IMR-90 (cell line): ENCODE data around the gene KCNQ1. TPM values are rescaled to one million over a fixed set of nuclear protein-coding genes. Genes with fewer than 3 reads are reported as not detected.

Source experiments
- ATAC-seq: fragments of 200-7000 bp; cut with Tn5 transposase; 2 replicates; pipeline ENCODE4 v1.9.1; 2020; ENCODE audit warnings: low read depth, mild to moderate bottlenecking, moderate library complexity
- BruUV-seq: library from RNA; stranded (reverse); fragments of 400-500 nt; replicated peaks from 2 replicates; lab custom pipeline; 2021; lab: Mats Ljungman, UMichigan
- CTCF ChIA-PET: fragments of 300-600 bp; formaldehyde crosslinking; extraction: SDS; loops from one replicate; lab custom pipeline; 2021; ENCODE audit warnings: antibody characterized with exemption; lab: Yijun Ruan, JAX
- POLR2A ChIA-PET: fragments of 300-600 bp; sonication (Branson Sonifier 250); formaldehyde crosslinking; loops from one replicate; lab custom pipeline; 2022; ENCODE audit warnings: antibody characterized with exemption; ENCODE audit not compliant: unreplicated experiment; lab: Charles Lee
- DNase-seq: peaks from one replicate; pipeline ENCODE4 v3.0.0; 2013
- H2AFZ ChIP-seq: replicated peaks from 2 replicates; pipeline ENCODE3; 2013; ENCODE audit warnings: low read length, mild to moderate bottlenecking; ENCODE audit not compliant: poor library complexity
- H2AK5ac ChIP-seq: 2 replicates; pipeline ENCODE4 v1.6.1; 2013; ENCODE audit warnings: low read depth, low read length, inconsistent platforms
- H2AK9ac ChIP-seq: replicated peaks from 2 replicates; pipeline ENCODE3; 2013; ENCODE audit warnings: mild to moderate bottlenecking, low read depth, low read length, moderate library complexity; ENCODE audit not compliant: poor library complexity
- H2BK120ac ChIP-seq: 2 replicates; pipeline ENCODE4 v1.6.1; 2013; ENCODE audit warnings: low read depth, low read length, inconsistent platforms
- H2BK15ac ChIP-seq: 3 replicates; pipeline ENCODE4 v1.6.1; 2013; ENCODE audit warnings: low read depth, low read length, inconsistent platforms
- H2BK20ac ChIP-seq: 2 replicates; pipeline ENCODE4 v1.6.1; 2013; ENCODE audit warnings: low read depth, mild to moderate bottlenecking, inconsistent platforms, low read length, moderate library complexity
- H2BK5ac ChIP-seq: 2 replicates; pipeline ENCODE4 v1.6.1; 2013; ENCODE audit warnings: mild to moderate bottlenecking, low read depth, low read length, inconsistent platforms; ENCODE audit not compliant: poor library complexity, severe bottlenecking
- H3K14ac ChIP-seq: replicated peaks from 2 replicates; pipeline ENCODE4 v1.6.1; 2013; ENCODE audit warnings: low read depth, low read length, inconsistent platforms
- H3K18ac ChIP-seq: 2 replicates; pipeline ENCODE4 v1.6.1; 2013; ENCODE audit warnings: low read depth, low read length, control low read depth
- H3K23ac ChIP-seq: 2 replicates; pipeline ENCODE4 v1.6.1; 2013; ENCODE audit warnings: low read depth, low read length, inconsistent platforms
- H3K27ac ChIP-seq: 2 replicates; pipeline ENCODE4 v1.5.1; 2013; ENCODE audit warnings: mild to moderate bottlenecking, control low read depth, low read length; ENCODE audit not compliant: insufficient read depth
- H3K27me3 ChIP-seq: 2 replicates; pipeline ENCODE4 v1.6.1; 2013; ENCODE audit warnings: low read length; ENCODE audit not compliant: control insufficient read depth, insufficient read depth
- H3K36me3 ChIP-seq: 2 replicates; pipeline ENCODE4 v1.6.1; 2013; ENCODE audit warnings: low read length, mixed read lengths; ENCODE audit not compliant: control insufficient read depth, insufficient read depth
- H3K4ac ChIP-seq: 2 replicates; pipeline ENCODE4 v1.6.1; 2013; ENCODE audit warnings: low read depth, low read length, inconsistent platforms
- H3K4me1 ChIP-seq: 2 replicates; pipeline ENCODE4 v1.6.1; 2013; ENCODE audit warnings: low read length, mixed read lengths; ENCODE audit not compliant: control insufficient read depth, insufficient read depth
- H3K4me2 ChIP-seq: 2 replicates; pipeline ENCODE4 v1.6.1; 2013; ENCODE audit warnings: low read depth, mild to moderate bottlenecking, control low read depth, low read length, moderate library complexity
- H3K4me3 ChIP-seq: 2 replicates; pipeline ENCODE4 v1.5.1; 2013; ENCODE audit warnings: low read depth, mild to moderate bottlenecking, control low read depth, low read length, moderate library complexity; ENCODE audit not compliant: insufficient read depth
- H3K56ac ChIP-seq: 2 replicates; pipeline ENCODE4 v1.6.1; 2013; ENCODE audit warnings: low read length, inconsistent platforms; ENCODE audit not compliant: insufficient read depth; ENCODE audit errors: extremely low read depth
- H3K79me1 ChIP-seq, 2 experiments: 2 replicates each; pipeline ENCODE4 v1.6.1; 2013; ENCODE audit warnings: low read length in 2 of 2, inconsistent platforms in 1 of 2, low read depth in 1 of 2
- H3K9ac ChIP-seq: 2 replicates; pipeline ENCODE4 v1.6.1; 2013; ENCODE audit warnings: low read depth, low read length, control low read depth
- H3K9me1 ChIP-seq: 2 replicates; pipeline ENCODE4 v1.6.1; 2013; ENCODE audit warnings: low read length, inconsistent platforms; ENCODE audit not compliant: insufficient read depth
- H3K9me3 ChIP-seq: 2 replicates; pipeline ENCODE4 v1.6.1; 2013; ENCODE audit warnings: low read length; ENCODE audit not compliant: control insufficient read depth, insufficient read depth
- H4K20me1 ChIP-seq: 2 replicates; pipeline ENCODE4 v1.6.1; 2013; ENCODE audit warnings: low read length, inconsistent platforms; ENCODE audit not compliant: insufficient read depth
- H4K5ac ChIP-seq: 2 replicates; pipeline ENCODE4 v1.6.1; 2013; ENCODE audit warnings: mild to moderate bottlenecking, low read depth, low read length, control low read depth
- H4K8ac ChIP-seq, 2 experiments: 2 replicates each; pipeline ENCODE4 v1.6.1; 2013; ENCODE audit warnings: low read depth in 2 of 2, low read length in 2 of 2, control low read depth in 1 of 2, inconsistent platforms in 1 of 2
- H4K91ac ChIP-seq: 2 replicates; pipeline ENCODE4 v1.6.1; 2013; ENCODE audit warnings: low read depth, low read length, inconsistent platforms; ENCODE audit not compliant: insufficient read depth
- CHD1 ChIP-seq: IDR thresholded peaks from 2 replicates; pipeline ENCODE4 v1.6.1; 2012; ENCODE audit warnings: low read depth, low read length, improper control_type of control experiment
- CTCF ChIP-seq: conservative IDR thresholded peaks from 2 replicates; pipeline ENCODE4 v1.5.1; 2012; ENCODE audit warnings: mild to moderate bottlenecking, low read depth, low read length, improper control_type of control experiment
- MXI1 ChIP-seq: IDR thresholded peaks from 2 replicates; pipeline ENCODE4 v1.6.1; 2012; ENCODE audit warnings: low read depth, mild to moderate bottlenecking, low read length, moderate library complexity, borderline replicate concordance
- USF2 ChIP-seq: fragments of 150-350 bp; IDR thresholded peaks from 2 replicates; pipeline ENCODE4 v1.6.1; 2017; ENCODE audit warnings: mild to moderate bottlenecking, antibody characterized with exemption, low read length, low read depth
- WGBS, 2 experiments: methylation state at CpG; one replicate each; pipeline versions ENCODE4 v1.1.5 to v1.1.7; 2013; ENCODE audit warnings: missing lambda C conversion rate in 2 of 2; ENCODE audit not compliant: insufficient read length in 1 of 2; ENCODE audit errors: extremely low coverage in 2 of 2; 5-methylcytosine and 5-hydroxymethylcytosine counted together
- dilution Hi-C: fragments of 300-500 bp; cut with HindIII; formaldehyde crosslinking; loops from one replicate; pipeline ENCODE4 v1.14.3; 2018; ENCODE audit warnings: low sequenced_read_pairs; ENCODE audit not compliant: unreplicated experiment
- in situ Hi-C: fragments of 300-500 bp; cut with MboI; formaldehyde crosslinking; loops from 3 replicates; pipeline ENCODE4 v1.14.3; 2019; ENCODE audit warnings: low sequenced_read_pairs, inconsistent platforms, mixed read lengths
- intact Hi-C: fragments of 100-400 bp; cut with micrococcal nuclease; formaldehyde crosslinking; loops from 2 replicates; pipeline ENCODE4 v1.10.0; 2022
- polyA plus RNA-seq, 3 experiments: library from polyadenylated mRNA; depleted of rRNA; stranded (reverse); fragments of >200 nt; gene quantifications; 2 replicates each; pipeline ENCODE4 v1.2.3, GENCODE V29; 2012; ENCODE audit warnings: low replicate concordance in 1 of 3
- total RNA-seq: library from RNA; depleted of rRNA; stranded (reverse); fragments of >200 nt; gene quantifications from 2 replicates; pipeline ENCODE4 v1.2.3, GENCODE V29; 2012

The KCNQ1 gene
- total and polyA plus RNA-seq, 2 of the 4 experiments (the other 2 are of a cell fraction), result 0.07 TPM; not detected in 1

GRCh38 chr11:2666401-2666741, 221.6 kb downstream of the KCNQ1 start:
- WGBS, 2 experiments, result 56% methylated on average over 6 of the region's 6 CpGs; no CpG with 5 or more reads in 1 of the 2 experiments

More at GRCh38 chr11:2666401-2666741, 221.6 kb downstream of the KCNQ1 start:
- Histone ChIP-seq H3K9ac (no peak overlapping the region), H3K14ac (no peak overlapping the region), H3K4me2 (no peak overlapping the region), H3K36me3 (peaks cover 15% of the 10 kb centered on the region), H2BK20ac (no peak overlapping the region), H4K91ac (no peak overlapping the region), H2AFZ (no peak overlapping the region), H2BK15ac (no peak overlapping the region), H2AK5ac (no peak overlapping the region), H3K4me1 (no peaks in the 10 kb centered on the region), H2BK120ac (no peak overlapping the region), H3K18ac (no peak overlapping the region), H3K79me1 (peaks cover 6 to 41% of the 10 kb centered on the region in 2 experiments; a peak in 2 of 4 replicates), H4K5ac (no peak overlapping the region), H3K9me1 (no peaks in the 10 kb centered on the region), H3K23ac (no peak overlapping the region), H4K8ac (no peak overlapping the region), H2BK5ac (no peak overlapping the region), H3K9me3 (peaks cover 21% of the 10 kb centered on the region), H3K4ac (no peak overlapping the region), H4K20me1 (peaks cover 50% of the 10 kb centered on the region), H3K27ac (no peak overlapping the region), H3K4me3 (no peak overlapping the region), H2AK9ac (no peak overlapping the region), H3K56ac (no peak overlapping the region), H3K27me3 (peaks cover 4% of the 10 kb centered on the region; the same call in 1 of the 2 replicates)
- in situ Hi-C loops, result no loop called here
- intact Hi-C loops, result no loop called here
- ATAC-seq, result no peak
- DNase-seq, result no peak
- dilution Hi-C loops, result no loop called here
- POLR2A ChIA-PET, result no interaction called here
- BruUV-seq, result no TSS peak
- TF ChIP-seq CTCF (no peak), MXI1 (no peak), USF2 (no peak), CHD1 (no peak)
- CTCF ChIA-PET, result no interaction called here
